ENCODE measurements around the gene SNX5. TPM values are rescaled to one million over a fixed set of nuclear protein-coding genes. Genes with fewer than 3 reads are reported as not detected.

Gene SNX5
- total and polyA plus RNA-seq, 2 of the 13 experiments (the other 11 are each of a cell fraction or from before 2014, with no cell fraction given) = 664 to 1,040 TPM

DNA sequence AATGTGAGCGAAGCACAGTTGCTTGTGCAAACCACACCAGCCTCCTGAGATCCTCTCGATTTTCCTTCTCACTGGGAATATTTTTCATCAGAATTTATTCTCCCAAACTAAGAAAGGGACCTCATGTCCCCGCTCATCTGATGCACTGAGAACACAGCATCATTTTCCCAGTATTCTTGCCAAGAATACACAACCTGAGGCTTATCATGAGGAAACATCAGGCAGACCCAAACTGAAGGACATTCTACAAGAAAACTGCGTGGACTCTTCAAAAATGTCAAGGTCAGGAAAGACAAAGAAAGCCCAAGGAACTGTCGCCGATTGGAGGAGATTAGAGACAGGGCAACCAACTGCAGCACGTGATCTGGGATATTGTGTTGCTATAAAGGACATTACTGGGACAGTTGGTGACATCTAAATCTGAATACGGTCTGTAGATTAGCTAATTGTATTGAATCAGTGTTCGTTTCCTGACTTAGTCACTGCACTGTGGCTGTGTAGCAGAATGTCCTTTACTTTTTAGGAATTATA, 72.3 kb downstream of the SNX5 start (continued):
- TF ChIP-seq, protein P1, sequence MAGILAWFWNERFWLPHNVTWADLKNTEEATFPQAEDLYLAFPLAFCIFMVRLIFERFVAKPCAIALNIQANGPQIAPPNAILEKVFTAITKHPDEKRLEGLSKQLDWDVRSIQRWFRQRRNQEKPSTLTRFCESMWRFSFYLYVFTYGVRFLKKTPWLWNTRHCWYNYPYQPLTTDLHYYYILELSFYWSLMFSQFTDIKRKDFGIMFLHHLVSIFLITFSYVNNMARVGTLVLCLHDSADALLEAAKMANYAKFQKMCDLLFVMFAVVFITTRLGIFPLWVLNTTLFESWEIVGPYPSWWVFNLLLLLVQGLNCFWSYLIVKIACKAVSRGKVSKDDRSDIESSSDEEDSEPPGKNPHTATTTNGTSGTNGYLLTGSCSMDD (CRISPR knock-in tag; IDR thresholded peaks at IDR 0.05) = no peak
- TF ChIP-seq MAZ (IDR thresholded peaks at IDR 0.05; ENCODE audit: borderline replicate concordance, low read depth, low read length) (no peak), MAZ (CRISPR knock-in tag; IDR thresholded peaks at IDR 0.05; ENCODE audit: low read depth) (0 out of 2 replicates have a peak, but pooled peaks have one; percentile 7), SOX6 (IDR thresholded peaks at IDR 0.05) (no peak), SOX6 (CRISPR knock-in tag; IDR thresholded peaks at IDR 0.05) (no peak), PPARG (CRISPR knock-in tag; conservative IDR thresholded peaks at IDR 0.05) (no peak), ZNF343 (CRISPR knock-in tag; IDR thresholded peaks at IDR 0.05) (peak; percentile 7; the same call in 1 of the 2 replicates), TAF1 (CRISPR knock-in tag; IDR thresholded peaks at IDR 0.05) (0 out of 2 replicates have a peak, but pooled peaks have one; percentile 17), SNAPC2 (CRISPR knock-in tag; IDR thresholded peaks at IDR 0.05) (no peak), ZNF205 (CRISPR knock-in tag; IDR thresholded peaks at IDR 0.05) (peak; percentile 77; the same call in 1 of the 2 replicates), MED8 (CRISPR knock-in tag; IDR thresholded peaks at IDR 0.05; ENCODE audit: insufficient replicate concordance) (no peak), ZNF883 (CRISPR knock-in tag; IDR thresholded peaks at IDR 0.05; ENCODE audit: not compliant biosample characterization) (no peak), ZBTB8A (CRISPR knock-in tag; IDR thresholded peaks at IDR 0.05; ENCODE audit: borderline replicate concordance, low read depth) (0 out of 2 replicates have a peak, but pooled peaks have one; percentile 12), KLF11 (CRISPR knock-in tag; IDR thresholded peaks at IDR 0.05) (no peak)
- TF ChIP-seq, protein P2, sequence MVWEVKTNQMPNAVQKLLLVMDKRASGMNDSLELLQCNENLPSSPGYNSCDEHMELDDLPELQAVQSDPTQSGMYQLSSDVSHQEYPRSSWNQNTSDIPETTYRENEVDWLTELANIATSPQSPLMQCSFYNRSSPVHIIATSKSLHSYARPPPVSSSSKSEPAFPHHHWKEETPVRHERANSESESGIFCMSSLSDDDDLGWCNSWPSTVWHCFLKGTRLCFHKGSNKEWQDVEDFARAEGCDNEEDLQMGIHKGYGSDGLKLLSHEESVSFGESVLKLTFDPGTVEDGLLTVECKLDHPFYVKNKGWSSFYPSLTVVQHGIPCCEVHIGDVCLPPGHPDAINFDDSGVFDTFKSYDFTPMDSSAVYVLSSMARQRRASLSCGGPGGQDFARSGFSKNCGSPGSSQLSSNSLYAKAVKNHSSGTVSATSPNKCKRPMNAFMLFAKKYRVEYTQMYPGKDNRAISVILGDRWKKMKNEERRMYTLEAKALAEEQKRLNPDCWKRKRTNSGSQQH (CRISPR knock-in tag; IDR thresholded peaks at IDR 0.05; ENCODE audit: low read depth) = no peak
- TF ChIP-seq, protein P3, sequence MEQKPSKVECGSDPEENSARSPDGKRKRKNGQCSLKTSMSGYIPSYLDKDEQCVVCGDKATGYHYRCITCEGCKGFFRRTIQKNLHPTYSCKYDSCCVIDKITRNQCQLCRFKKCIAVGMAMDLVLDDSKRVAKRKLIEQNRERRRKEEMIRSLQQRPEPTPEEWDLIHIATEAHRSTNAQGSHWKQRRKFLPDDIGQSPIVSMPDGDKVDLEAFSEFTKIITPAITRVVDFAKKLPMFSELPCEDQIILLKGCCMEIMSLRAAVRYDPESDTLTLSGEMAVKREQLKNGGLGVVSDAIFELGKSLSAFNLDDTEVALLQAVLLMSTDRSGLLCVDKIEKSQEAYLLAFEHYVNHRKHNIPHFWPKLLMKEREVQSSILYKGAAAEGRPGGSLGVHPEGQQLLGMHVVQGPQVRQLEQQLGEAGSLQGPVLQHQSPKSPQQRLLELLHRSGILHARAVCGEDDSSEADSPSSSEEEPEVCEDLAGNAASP (CRISPR knock-in tag; IDR thresholded peaks at IDR 0.05; ENCODE audit: borderline replicate concordance) = 0 out of 2 replicates have a peak, but pooled peaks have one; percentile 31
- TF ChIP-seq, protein P4, sequence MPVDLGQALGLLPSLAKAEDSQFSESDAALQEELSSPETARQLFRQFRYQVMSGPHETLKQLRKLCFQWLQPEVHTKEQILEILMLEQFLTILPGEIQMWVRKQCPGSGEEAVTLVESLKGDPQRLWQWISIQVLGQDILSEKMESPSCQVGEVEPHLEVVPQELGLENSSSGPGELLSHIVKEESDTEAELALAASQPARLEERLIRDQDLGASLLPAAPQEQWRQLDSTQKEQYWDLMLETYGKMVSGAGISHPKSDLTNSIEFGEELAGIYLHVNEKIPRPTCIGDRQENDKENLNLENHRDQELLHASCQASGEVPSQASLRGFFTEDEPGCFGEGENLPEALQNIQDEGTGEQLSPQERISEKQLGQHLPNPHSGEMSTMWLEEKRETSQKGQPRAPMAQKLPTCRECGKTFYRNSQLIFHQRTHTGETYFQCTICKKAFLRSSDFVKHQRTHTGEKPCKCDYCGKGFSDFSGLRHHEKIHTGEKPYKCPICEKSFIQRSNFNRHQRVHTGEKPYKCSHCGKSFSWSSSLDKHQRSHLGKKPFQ (CRISPR knock-in tag; IDR thresholded peaks at IDR 0.05; ENCODE audit: insufficient replicate concordance) = no peak
- TF ChIP-seq, protein P5, sequence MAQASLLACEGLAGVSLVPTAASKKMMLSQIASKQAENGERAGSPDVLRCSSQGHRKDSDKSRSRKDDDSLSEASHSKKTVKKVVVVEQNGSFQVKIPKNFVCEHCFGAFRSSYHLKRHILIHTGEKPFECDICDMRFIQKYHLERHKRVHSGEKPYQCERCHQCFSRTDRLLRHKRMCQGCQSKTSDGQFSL (CRISPR knock-in tag; IDR thresholded peaks at IDR 0.05) = 0 out of 2 replicates have a peak, but pooled peaks have one; percentile 10
- TF ChIP-seq, protein P6, sequence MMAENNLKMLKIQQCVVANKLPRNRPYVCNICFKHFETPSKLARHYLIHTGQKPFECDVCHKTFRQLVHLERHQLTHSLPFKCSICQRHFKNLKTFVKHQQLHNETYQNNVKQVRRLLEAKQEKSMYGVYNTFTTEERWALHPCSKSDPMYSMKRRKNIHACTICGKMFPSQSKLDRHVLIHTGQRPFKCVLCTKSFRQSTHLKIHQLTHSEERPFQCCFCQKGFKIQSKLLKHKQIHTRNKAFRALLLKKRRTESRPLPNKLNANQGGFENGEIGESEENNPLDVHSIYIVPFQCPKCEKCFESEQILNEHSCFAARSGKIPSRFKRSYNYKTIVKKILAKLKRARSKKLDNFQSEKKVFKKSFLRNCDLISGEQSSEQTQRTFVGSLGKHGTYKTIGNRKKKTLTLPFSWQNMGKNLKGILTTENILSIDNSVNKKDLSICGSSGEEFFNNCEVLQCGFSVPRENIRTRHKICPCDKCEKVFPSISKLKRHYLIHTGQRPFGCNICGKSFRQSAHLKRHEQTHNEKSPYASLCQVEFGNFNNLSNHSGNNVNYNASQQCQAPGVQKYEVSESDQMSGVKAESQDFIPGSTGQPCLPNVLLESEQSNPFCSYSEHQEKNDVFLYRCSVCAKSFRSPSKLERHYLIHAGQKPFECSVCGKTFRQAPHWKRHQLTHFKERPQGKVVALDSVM (CRISPR knock-in tag; IDR thresholded peaks at IDR 0.05) = no peak
- TF ChIP-seq, protein P7, sequence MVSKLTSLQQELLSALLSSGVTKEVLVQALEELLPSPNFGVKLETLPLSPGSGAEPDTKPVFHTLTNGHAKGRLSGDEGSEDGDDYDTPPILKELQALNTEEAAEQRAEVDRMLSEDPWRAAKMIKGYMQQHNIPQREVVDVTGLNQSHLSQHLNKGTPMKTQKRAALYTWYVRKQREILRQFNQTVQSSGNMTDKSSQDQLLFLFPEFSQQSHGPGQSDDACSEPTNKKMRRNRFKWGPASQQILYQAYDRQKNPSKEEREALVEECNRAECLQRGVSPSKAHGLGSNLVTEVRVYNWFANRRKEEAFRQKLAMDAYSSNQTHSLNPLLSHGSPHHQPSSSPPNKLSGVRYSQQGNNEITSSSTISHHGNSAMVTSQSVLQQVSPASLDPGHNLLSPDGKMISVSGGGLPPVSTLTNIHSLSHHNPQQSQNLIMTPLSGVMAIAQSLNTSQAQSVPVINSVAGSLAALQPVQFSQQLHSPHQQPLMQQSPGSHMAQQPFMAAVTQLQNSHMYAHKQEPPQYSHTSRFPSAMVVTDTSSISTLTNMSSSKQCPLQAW (CRISPR knock-in tag; IDR thresholded peaks at IDR 0.05) = no peak
